Epithelial cell of esophagus (primary cell): Measurements from ENCODE around the gene HOXC12.

Experiments
- DNase-seq: peaks from one replicate; pipeline ENCODE4 v3.0.0; 2010; ENCODE audit warnings: low read depth
- H3K4me3 ChIP-seq: 2 replicates; pipeline ENCODE4 v1.5.1; 2011; ENCODE audit warnings: mild to moderate bottlenecking, low read length, control low read depth
- CTCF ChIP-seq: IDR thresholded peaks from 2 replicates; pipeline ENCODE4 v1.5.1; 2011; ENCODE audit warnings: low read depth, mild to moderate bottlenecking, low read length, control low read depth, inconsistent platforms; ENCODE audit not compliant: insufficient read depth; ENCODE audit errors: missing control alignments

Gene HOXC12

GRCh38 chr12:53977596-53978445, 23.1 kb downstream of the HOXC12 start:
- DNase-seq: no peak
- no peak overlapping the region for H3K4me3 ChIP-seq
- TF ChIP-seq CTCF: no peak

- TF ChIP-seq CTCF: no peak
- DNase-seq: no peak
- no peak overlapping the region for H3K4me3 ChIP-seq
Observed at GRCh38 chr12:53978477-53979356, 24.0 kb downstream of the HOXC12 start.

GRCh38 chr12:53980104-53980801, 25.6 kb downstream of the HOXC12 start:
- no peak for TF ChIP-seq CTCF
- H3K4me3 ChIP-seq: no peak overlapping the region
- DNase-seq: no peak

- no peak overlapping the region for H3K4me3 ChIP-seq
- DNase-seq: no peak
- no peak for TF ChIP-seq CTCF
Observed at GRCh38 chr12:53980802-53981496, 26.2 kb downstream of the HOXC12 start.

GRCh38 chr12:53981634-53982565, 27.2 kb downstream of the HOXC12 start:
- TF ChIP-seq CTCF: no peak
- H3K4me3 ChIP-seq: no peak overlapping the region
- DNase-seq: no peak
